ENCODE measurements around the gene SRP72. TPM values are rescaled to one million over a fixed set of nuclear protein-coding genes. Genes with fewer than 3 reads are reported as not detected.

SRP72 gene
- total RNA-seq, 1 donor from 2014 or later: 57.5 TPM

DNA sequence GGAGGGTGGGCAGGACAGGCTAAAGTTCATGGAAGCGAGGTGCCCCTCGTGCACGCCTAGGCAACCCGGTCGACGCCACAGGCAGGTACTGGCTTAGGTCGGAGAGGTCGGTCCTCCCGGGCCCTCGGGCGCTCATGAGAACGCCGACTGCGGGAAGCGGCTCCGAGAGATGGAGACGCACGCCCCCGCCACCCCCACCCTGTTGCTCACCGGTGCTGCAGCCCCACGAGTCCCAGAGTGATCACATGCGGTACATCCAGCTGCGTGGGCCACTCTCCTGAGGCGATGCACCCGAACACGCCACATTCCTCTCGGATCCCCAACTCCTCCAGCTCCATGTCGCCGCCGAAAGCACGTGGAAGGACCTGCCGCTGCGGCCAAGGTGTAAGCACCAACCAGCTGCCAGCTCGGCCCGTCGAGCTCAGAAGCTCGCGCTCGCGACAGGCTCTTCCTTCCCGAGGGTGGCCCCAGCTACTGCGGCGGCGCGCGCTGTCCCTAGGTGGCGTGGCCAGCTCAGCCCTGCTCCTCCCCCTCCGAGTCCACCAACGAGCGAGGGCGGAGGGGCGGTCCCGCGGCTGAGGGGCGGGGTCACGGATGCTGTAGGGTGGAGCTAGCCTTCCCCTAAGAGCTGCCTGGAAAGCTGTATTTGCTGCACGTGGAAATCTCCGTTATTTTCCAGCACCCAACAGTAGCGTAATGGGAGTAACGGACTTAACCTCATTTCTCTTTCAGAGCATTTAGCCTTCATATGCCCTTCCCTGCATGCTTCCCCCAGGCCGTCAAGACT, 32.1 kb upstream of the SRP72 start, which contains the start of gene PPAT:
TSS of gene PPAT (minus strand) at position 476 of the 787 bp plus-strand sequence. CDS start at position 338, 138 bp downstream.
- TF ChIP-seq POLR2AphosphoS5 (IDR thresholded peaks at IDR 0.05; ENCODE audit: insufficient read depth in 1 of 2, low read depth in 1 of 2) (peak; percentile 65 to 89), POLR2A (IDR thresholded peaks at IDR 0.05) (peak in 1 of 2 donors; percentile 56)
- TF ChIP-seq, protein P1, sequence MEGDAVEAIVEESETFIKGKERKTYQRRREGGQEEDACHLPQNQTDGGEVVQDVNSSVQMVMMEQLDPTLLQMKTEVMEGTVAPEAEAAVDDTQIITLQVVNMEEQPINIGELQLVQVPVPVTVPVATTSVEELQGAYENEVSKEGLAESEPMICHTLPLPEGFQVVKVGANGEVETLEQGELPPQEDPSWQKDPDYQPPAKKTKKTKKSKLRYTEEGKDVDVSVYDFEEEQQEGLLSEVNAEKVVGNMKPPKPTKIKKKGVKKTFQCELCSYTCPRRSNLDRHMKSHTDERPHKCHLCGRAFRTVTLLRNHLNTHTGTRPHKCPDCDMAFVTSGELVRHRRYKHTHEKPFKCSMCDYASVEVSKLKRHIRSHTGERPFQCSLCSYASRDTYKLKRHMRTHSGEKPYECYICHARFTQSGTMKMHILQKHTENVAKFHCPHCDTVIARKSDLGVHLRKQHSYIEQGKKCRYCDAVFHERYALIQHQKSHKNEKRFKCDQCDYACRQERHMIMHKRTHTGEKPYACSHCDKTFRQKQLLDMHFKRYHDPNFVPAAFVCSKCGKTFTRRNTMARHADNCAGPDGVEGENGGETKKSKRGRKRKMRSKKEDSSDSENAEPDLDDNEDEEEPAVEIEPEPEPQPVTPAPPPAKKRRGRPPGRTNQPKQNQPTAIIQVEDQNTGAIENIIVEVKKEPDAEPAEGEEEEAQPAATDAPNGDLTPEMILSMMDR (IDR thresholded peaks at IDR 0.05): peak in 2 of 3 experiments; percentile 14 to 37
- peak; percentile 98 to 99 for DNase-seq (ENCODE audit: extremely low spot score in 2 of 2)
- H3K4me1 ChIP-seq: peaks cover 32% of the 10 kb centered on the region
- no peaks in the 10 kb centered on the region for H3K9me3 ChIP-seq
- intact Hi-C loops (cut with DNase I): loop anchor here (10.0 kb wide), 1 partner anchor 51 kb away; the partner anchor contains the start of gene AASDH
- no peaks in the 10 kb centered on the region for H3K36me3 ChIP-seq
- H3K27ac ChIP-seq: peak within 1 kb of the TSS; percentile 96
- H3K27me3 ChIP-seq: no peaks in the 10 kb centered on the region
- H3K4me3 ChIP-seq: peak within 1 kb of the TSS; percentile 83 to 91

DNA sequence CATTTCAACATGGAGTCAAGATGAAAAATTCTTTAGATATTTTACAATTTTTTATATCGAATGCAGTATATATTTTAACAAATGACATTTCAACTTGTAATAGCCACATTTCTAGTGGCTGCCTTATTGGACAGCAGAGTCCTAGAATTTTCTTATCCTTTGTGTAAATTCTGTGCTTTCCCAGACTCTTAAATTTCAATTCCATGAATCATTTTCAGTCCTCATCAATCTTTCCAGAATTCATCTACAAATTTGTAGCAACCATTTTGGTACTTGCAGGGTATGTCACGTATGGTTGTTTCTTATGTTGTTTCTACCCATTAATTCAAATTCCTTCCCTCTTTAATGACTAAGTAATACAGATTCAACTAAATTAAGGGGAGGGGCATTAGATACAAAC, 28.7 kb upstream of the SRP72 start:
- intact Hi-C loops (cut with DNase I): loop anchor here (10.0 kb wide), 1 partner anchor 54 kb away; the partner anchor contains the start of gene AASDH
- H3K27ac ChIP-seq: no peak overlapping the region
- no peak overlapping the region for H3K4me3 ChIP-seq
- no peak for DNase-seq (ENCODE audit: extremely low spot score in 2 of 2)
- TF ChIP-seq POLR2A (IDR thresholded peaks at IDR 0.05): no peak
- TF ChIP-seq, protein P1 (IDR thresholded peaks at IDR 0.05): no peak
- no peak for TF ChIP-seq POLR2AphosphoS5 (IDR thresholded peaks at IDR 0.05; ENCODE audit: insufficient read depth in 1 of 2, low read depth in 1 of 2)
- H3K36me3 ChIP-seq: peaks cover 0 to 7% of the 10 kb centered on the region in 2 donors
- H3K27me3 ChIP-seq: no peaks in the 10 kb centered on the region
- peaks cover 26% of the 10 kb centered on the region for H3K4me1 ChIP-seq
- H3K9me3 ChIP-seq: no peaks in the 10 kb centered on the region

DNA sequence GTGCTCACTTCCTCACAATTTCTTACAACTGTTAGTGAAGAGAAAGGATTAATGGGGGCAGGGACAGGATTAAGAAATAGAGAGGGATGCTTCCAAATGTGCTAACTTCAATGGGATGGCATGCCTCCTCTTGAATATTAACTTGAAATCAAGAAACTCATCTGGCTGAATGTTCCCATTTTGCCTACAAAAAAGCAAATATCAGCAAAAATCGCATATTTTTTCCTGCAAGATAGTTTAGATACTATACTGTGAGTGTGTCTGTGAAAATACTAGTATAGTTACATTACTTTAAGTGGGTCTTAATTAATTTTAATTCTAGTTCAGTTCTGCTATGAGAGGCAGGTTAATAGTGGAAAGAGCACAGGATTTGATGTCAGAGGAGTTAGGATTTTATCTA, 26.4 kb upstream of the SRP72 start:
- DNase-seq (ENCODE audit: extremely low spot score in 2 of 2): no peak
- H3K4me1 ChIP-seq: peaks cover 17% of the 10 kb centered on the region
- intact Hi-C loops (cut with DNase I): no loop called here
- no peak for TF ChIP-seq POLR2A (IDR thresholded peaks at IDR 0.05)
- TF ChIP-seq POLR2AphosphoS5 (IDR thresholded peaks at IDR 0.05; ENCODE audit: insufficient read depth in 1 of 2, low read depth in 1 of 2): no peak
- TF ChIP-seq, protein P1 (IDR thresholded peaks at IDR 0.05): no peak
- H3K27ac ChIP-seq: no peak overlapping the region
- H3K36me3 ChIP-seq: peaks cover 0 to 7% of the 10 kb centered on the region in 2 donors
- no peaks in the 10 kb centered on the region for H3K9me3 ChIP-seq
- H3K27me3 ChIP-seq: no peaks in the 10 kb centered on the region
- H3K4me3 ChIP-seq: no peak overlapping the region

DNA sequence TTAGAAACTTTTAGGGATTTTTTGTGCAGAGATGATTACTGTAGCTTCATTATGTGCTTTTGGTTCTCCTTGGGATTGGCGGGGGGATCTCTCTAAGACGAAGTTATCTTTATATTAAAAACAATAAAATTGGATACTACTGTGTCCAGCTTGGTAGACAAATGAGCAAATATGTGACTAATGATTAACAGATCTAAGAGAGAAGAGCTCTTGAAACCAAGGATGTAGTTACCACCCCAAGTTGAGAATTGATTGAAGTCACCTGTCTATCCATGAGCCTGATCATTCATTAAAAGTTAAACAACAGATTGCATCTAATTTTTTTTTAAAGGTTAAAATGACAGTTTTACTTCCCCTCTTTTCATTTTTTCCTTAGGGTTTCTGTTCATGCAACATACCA, 22.7 kb upstream of the SRP72 start:
- intact Hi-C loops (cut with DNase I): no loop called here
- Histone ChIP-seq H3K9me3 (no peaks in the 10 kb centered on the region), H3K27me3 (no peaks in the 10 kb centered on the region), H3K27ac (no peak overlapping the region), H3K4me1 (peaks cover 6% of the 10 kb centered on the region), H3K36me3 (peaks cover 3 to 19% of the 10 kb centered on the region in 2 donors), H3K4me3 (no peak overlapping the region)
- TF ChIP-seq, protein P1 (IDR thresholded peaks at IDR 0.05): no peak
- TF ChIP-seq POLR2AphosphoS5 (IDR thresholded peaks at IDR 0.05; ENCODE audit: insufficient read depth in 1 of 2, low read depth in 1 of 2): no peak
- TF ChIP-seq POLR2A (IDR thresholded peaks at IDR 0.05): no peak
- no peak for DNase-seq (ENCODE audit: extremely low spot score in 2 of 2)

DNA sequence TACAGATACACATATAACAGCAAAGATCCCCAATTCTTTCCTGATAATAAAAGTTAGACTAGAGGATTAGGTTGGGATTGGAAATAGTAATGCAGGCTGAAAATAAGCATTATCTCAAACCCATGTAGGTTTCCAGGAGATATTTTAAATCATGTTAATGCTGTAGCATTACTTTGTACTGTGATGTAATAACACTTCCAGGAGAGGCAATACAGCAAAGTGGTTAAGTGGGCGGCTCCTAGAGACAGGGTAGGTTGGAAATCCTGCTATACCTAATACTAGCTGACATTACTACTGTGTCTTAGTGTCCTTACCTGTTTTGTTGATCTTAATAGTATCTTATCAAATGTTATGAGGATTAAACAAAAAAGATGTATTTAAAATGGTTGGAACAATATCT, 21.7 kb upstream of the SRP72 start:
- Histone ChIP-seq H3K27me3 (no peaks in the 10 kb centered on the region), H3K9me3 (no peaks in the 10 kb centered on the region), H3K27ac (no peak overlapping the region), H3K4me1 (no peaks in the 10 kb centered on the region), H3K36me3 (peaks cover 3 to 28% of the 10 kb centered on the region in 2 donors), H3K4me3 (no peak overlapping the region)
- intact Hi-C loops (cut with DNase I): no loop called here
- DNase-seq (ENCODE audit: extremely low spot score in 2 of 2): no peak
- TF ChIP-seq POLR2A (IDR thresholded peaks at IDR 0.05) (no peak), POLR2AphosphoS5 (IDR thresholded peaks at IDR 0.05; ENCODE audit: insufficient read depth in 1 of 2, low read depth in 1 of 2) (no peak)
- TF ChIP-seq, protein P1 (IDR thresholded peaks at IDR 0.05): no peak

All from vagina (tissue), 2 donors.